Muscle layer of duodenum (tissue), 2 donors: ENCODE measurements around the gene TOR2A.

Source experiments
- H3K27ac ChIP-seq: one replicate; pipeline ENCODE4 v1.7.0; 2013; ENCODE audit warnings: mild to moderate bottlenecking, low read length
- H3K27me3 ChIP-seq: one replicate; pipeline ENCODE4 v1.7.0; 2013; ENCODE audit warnings: low read depth, mild to moderate bottlenecking, control low read depth, low read length
- H3K36me3 ChIP-seq, 2 donors: one replicate each; pipeline ENCODE4 v1.7.0; 2013; ENCODE audit warnings: low read length in 2 of 2, control low read depth in 1 of 2, mild to moderate bottlenecking in 1 of 2; ENCODE audit not compliant: insufficient read depth in 2 of 2, control insufficient read depth in 1 of 2
- H3K4me1 ChIP-seq, 2 donors: one replicate each; pipeline ENCODE4 v1.7.0; 2013; ENCODE audit warnings: low read length in 2 of 2, mild to moderate bottlenecking in 2 of 2, control low read depth in 1 of 2, moderate library complexity in 1 of 2; ENCODE audit not compliant: insufficient read depth in 2 of 2, control insufficient read depth in 1 of 2
- H3K4me3 ChIP-seq, 2 donors: one replicate each; pipeline ENCODE4 v1.7.0; 2013; ENCODE audit warnings: low read length in 2 of 2, low read depth in 1 of 2, mild to moderate bottlenecking in 1 of 2
- H3K9me3 ChIP-seq, 2 donors: one replicate each; pipeline ENCODE4 v1.7.0; 2013; ENCODE audit warnings: low read length in 2 of 2, control low read depth in 1 of 2, mild to moderate bottlenecking in 1 of 2; ENCODE audit not compliant: control insufficient read depth in 1 of 2
- donor health status: healthy.

Gene TOR2A

GRCh38 chr9:127723444-127723843, 11.7 kb downstream of the TOR2A start:
- Histone ChIP-seq H3K36me3 (no peaks in the 10 kb centered on the region), H3K4me3 (no peak overlapping the region), H3K9me3 (no peaks in the 10 kb centered on the region), H3K27ac (no peak overlapping the region), H3K27me3 (no peaks in the 10 kb centered on the region), H3K4me1 (peaks cover 0 to 5% of the 10 kb centered on the region in 2 donors)

- H3K4me1 ChIP-seq: peaks cover 0 to 5% of the 10 kb centered on the region in 2 donors
- H3K4me3 ChIP-seq: no peak overlapping the region
- no peak overlapping the region for H3K27ac ChIP-seq
- H3K9me3 ChIP-seq: no peaks in the 10 kb centered on the region
- no peaks in the 10 kb centered on the region for H3K27me3 ChIP-seq
- no peaks in the 10 kb centered on the region for H3K36me3 ChIP-seq
These were observed 12.1 kb downstream of the TOR2A start for GRCh38 chr9:127723013-127723412.

DNA sequence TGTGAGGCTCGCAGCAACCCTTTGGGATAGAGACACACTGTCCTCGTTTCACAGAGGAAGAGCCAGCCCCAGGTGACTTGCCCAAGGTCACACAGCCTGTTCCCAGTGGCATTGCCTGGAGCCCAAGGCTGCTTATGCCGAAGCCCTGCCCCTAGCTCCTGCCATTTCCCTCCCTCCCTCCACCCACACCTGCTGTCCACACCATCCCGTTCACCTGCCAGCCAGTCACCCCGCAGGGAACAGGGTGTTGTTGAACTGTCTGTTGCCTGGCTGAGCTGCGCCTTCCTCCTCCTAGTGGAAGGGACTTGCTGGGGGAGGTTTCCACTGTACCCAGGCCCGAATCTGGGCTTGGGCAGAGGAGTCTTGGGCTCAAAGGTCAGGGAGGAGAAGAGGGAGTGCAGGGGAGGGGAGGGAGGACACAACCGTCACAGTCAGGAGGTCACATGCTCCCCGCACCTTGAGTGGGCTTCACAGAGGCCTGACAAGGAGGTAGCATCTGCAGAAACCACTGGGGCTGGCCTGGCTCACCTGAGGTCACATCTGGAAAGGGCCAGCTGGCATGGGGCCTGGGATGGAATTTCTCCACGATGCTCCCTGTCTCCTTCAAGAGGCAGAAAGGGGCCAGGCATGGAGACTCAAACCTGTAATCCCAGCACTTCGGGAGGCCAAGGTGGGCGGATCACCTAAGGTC, 12.9 kb downstream of the TOR2A start:
- no peaks in the 10 kb centered on the region for H3K27me3 ChIP-seq
- H3K27ac ChIP-seq: no peak overlapping the region
- no peaks in the 10 kb centered on the region for H3K36me3 ChIP-seq
- peaks cover 0 to 5% of the 10 kb centered on the region in 2 donors for H3K4me1 ChIP-seq
- no peak overlapping the region for H3K4me3 ChIP-seq
- no peaks in the 10 kb centered on the region for H3K9me3 ChIP-seq

DNA sequence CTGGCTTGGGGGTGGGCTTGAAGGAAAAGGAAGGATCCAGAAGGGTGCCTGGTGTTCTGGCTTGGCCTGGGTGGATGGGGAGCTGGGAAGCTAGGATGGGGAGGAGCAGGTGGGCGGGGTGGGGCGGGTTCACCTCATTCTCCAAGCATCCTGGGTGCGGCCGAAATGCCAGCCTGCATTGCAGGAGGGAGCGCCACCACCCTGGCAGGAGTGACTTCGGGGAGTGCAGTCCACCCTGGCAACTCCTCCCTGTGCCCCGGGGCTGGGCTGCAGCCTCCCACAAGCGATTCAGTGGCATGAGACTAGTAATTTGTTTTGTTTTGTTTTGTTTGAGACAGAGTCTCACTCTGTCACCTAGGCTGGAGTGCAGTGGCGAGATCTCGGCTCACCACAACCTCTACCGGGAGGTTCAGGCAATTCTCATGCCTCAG, 13.7 kb downstream of the TOR2A start:
- Histone ChIP-seq H3K36me3 (no peaks in the 10 kb centered on the region), H3K27ac (no peak overlapping the region), H3K4me1 (peaks cover 0 to 6% of the 10 kb centered on the region in 2 donors), H3K27me3 (no peaks in the 10 kb centered on the region), H3K4me3 (no peak overlapping the region), H3K9me3 (no peaks in the 10 kb centered on the region)

DNA sequence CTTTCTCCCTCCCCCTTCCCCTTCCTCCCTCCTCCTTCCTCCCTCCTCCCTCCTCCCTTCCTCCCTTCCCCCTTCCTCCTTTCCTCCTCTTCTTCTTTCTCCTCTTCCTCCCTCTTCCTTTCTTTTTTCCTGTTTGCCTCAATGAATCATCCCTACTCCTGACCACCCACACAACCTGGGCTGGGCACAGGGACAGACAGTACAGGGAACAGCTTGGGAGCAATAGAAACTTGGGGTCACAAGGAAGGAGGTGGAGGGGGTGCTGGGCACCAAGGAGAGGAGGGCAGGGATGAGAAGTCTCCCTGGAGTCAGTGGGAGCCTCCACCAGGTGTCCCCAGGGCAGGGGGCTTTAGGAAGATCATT, 14.2 kb downstream of the TOR2A start:
- Histone ChIP-seq H3K4me1 (peaks cover 0 to 12% of the 10 kb centered on the region in 2 donors), H3K27ac (no peak overlapping the region), H3K27me3 (no peaks in the 10 kb centered on the region), H3K36me3 (no peaks in the 10 kb centered on the region), H3K9me3 (no peaks in the 10 kb centered on the region), H3K4me3 (no peak overlapping the region)

DNA sequence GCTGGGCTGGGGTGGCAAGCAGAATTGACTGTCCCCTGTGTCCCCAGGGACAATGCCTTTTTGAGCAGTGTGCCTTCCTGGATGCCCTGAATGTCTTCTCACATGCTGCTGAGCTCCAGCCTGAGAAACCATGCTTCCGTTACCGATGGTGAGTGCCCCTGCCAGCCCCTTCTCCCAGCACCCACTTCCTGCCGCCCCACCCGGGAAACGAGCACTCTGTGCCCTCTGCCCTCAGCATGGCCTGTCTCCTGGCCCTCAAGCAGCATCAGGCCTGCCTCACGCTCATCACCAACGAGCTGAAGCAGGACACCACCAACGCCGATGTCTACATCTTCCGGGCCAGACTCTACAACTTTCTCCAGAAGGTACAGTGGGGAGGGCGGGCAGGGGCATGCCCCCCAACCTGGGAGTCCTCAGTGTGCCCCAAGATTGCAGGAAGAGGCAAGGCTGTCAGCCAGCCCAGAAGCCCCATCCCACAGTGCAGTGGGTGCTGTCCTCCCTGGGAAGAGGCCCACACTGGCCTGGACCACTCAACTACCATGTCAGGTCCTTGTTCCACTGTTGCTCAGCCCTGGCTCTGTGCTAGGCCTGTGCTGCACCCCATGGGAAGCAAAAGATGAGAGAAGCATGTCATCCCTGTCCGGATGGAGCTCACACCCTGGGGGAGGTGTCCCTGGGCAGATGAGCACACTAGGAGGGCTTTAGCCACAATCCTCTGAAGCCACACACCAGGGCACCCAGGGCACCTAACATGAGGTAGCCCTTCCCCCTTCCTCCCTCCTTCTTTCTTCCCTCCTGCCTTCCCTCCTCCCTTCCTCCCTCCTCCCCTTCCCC, 14.8 kb downstream of the TOR2A start:
- H3K9me3 ChIP-seq: no peaks in the 10 kb centered on the region
- no peak overlapping the region for H3K4me3 ChIP-seq
- no peaks in the 10 kb centered on the region for H3K36me3 ChIP-seq
- no peaks in the 10 kb centered on the region for H3K27me3 ChIP-seq
- H3K4me1 ChIP-seq: peaks cover 0 to 12% of the 10 kb centered on the region in 2 donors
- H3K27ac ChIP-seq: no peak overlapping the region

GRCh38 chr9:127717766-127718165, 17.3 kb downstream of the TOR2A start:
- no peak overlapping the region for H3K27ac ChIP-seq

DNA sequence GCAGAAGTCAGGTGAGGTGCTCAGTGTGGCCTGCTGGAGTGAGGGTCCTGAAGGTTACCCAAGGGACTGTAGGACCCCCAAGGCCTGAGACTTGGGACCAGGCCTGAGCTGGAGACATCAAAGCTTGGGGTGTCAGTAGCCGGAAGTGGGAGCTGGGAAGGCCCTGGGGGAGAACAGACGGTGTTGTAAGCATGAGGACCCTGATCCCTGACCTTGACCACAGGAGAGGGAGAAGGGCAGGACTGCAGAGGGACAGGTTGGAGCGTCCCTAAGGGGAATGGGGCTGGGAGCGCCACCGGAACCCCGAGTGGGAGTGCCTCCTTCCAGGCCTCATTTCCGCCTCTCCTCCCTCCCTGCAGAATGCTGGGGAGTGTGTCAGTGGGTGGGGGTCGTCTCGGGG, 18.7 kb downstream of the TOR2A start:
- peak overlapping the region; percentile 77 for H3K27ac ChIP-seq
- H3K4me1 ChIP-seq: peaks cover 3 to 17% of the 10 kb centered on the region in 2 donors
- H3K9me3 ChIP-seq: no peaks in the 10 kb centered on the region
- peak overlapping the region; percentile 75 to 88 for H3K4me3 ChIP-seq
- H3K36me3 ChIP-seq: peaks cover 0 to 6% of the 10 kb centered on the region in 2 donors
- no peaks in the 10 kb centered on the region for H3K27me3 ChIP-seq

More at GRCh38 chr9:127717766-127718165, 17.3 kb downstream of the TOR2A start:
- peaks cover 3 to 17% of the 10 kb centered on the region in 2 donors for H3K4me1 ChIP-seq
- H3K36me3 ChIP-seq: no peaks in the 10 kb centered on the region
- H3K4me3 ChIP-seq: no peak overlapping the region
- no peaks in the 10 kb centered on the region for H3K27me3 ChIP-seq
- H3K9me3 ChIP-seq: no peaks in the 10 kb centered on the region

- peaks cover 0 to 6% of the 10 kb centered on the region in 2 donors for H3K36me3 ChIP-seq
- H3K27me3 ChIP-seq: no peaks in the 10 kb centered on the region
- H3K4me1 ChIP-seq: peaks cover 3 to 17% of the 10 kb centered on the region in 2 donors
- no peaks in the 10 kb centered on the region for H3K9me3 ChIP-seq
- H3K4me3 ChIP-seq: peak within 1 kb of the TSS; percentile 75 to 88
- peak within 1 kb of the TSS; percentile 77 for H3K27ac ChIP-seq
These were observed 19.4 kb downstream of the TOR2A start, which contains the start of the genes PTRH1 and TTC16 for GRCh38 chr9:127715470-127716337. Gene PTRH1 (minus strand): TSS chr9:127715663. CDS start chr9:127715639, 24 bp downstream. Gene TTC16 (plus strand): TSS chr9:127716079. CDS start chr9:127716146, 67 bp downstream.

DNA sequence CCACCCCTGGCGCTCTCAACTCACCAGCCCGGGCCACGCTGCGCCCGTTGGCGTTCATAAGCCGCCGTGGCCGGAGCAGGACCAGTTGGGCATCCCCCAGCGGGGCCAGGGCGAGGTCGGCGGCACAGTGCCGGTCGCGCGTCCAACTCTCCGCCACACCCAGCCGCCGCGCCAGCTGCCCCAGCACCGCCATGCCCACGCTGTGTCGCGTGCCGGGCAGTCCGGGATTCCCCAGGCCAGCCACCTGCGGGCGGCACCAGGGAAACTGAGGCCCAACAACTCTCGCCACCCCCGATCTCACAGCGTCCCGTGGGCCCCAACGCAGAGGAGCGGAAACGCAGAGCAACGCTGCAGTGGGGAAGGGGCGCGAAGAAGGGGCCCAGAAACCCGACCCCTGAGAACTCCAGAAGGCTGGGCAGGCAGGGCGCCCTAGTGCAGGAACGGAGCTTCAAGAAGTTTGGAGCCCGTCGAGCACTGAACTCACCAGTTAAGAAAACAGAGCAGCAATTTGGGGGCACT, 20.1 kb downstream of the TOR2A start:
- Histone ChIP-seq H3K27ac (no peak overlapping the region), H3K9me3 (no peaks in the 10 kb centered on the region), H3K27me3 (no peaks in the 10 kb centered on the region), H3K4me1 (peaks cover 3 to 17% of the 10 kb centered on the region in 2 donors), H3K36me3 (peaks cover 0 to 6% of the 10 kb centered on the region in 2 donors), H3K4me3 (peak overlapping the region; percentile 75 to 88)
